ENCODE data around the gene ARHGDIB. TPM values are rescaled to one million over a fixed set of nuclear protein-coding genes. Genes with fewer than 3 reads are reported as not detected.
A peak's percentile ranks its signal among the peaks of the same experiment; 100 is the strongest.

ARHGDIB gene
- total and polyA plus RNA-seq, 2 of the 13 experiments (the other 11 are each of a cell fraction or from before 2014, with no cell fraction given), result 0.11 to 0.87 TPM

DNA sequence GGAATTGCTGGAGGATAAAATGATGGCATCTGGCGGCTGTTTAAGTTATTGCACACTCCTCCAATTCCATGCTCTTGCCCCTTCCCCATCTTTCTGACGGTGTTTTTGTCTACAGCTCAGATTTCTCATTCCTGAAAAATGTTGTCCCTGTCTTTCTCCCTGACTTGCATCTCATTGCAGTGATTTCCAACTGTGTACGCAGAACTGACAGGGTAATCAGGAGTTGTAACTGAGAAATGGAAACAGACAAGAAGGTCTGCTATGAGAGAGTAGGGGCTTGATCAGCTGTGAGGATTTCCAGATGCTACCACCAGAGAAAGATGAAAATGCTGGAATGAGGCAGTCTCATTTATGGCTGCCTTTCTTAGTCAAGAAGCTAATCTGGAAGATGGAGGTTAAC lies 24.4 kb downstream of the ARHGDIB start (continued):
- TF ChIP-seq ZNF672 (CRISPR knock-in tag; IDR thresholded peaks at IDR 0.05) (no peak), ZNF790 (CRISPR knock-in tag; IDR thresholded peaks at IDR 0.05; ENCODE audit: borderline replicate concordance) (no peak), SPEN (CRISPR knock-in tag; IDR thresholded peaks at IDR 0.05; ENCODE audit: low read depth) (no peak), ZNF556 (CRISPR knock-in tag; IDR thresholded peaks at IDR 0.05; ENCODE audit: borderline replicate concordance) (no peak), POLR2AphosphoS5 (IDR thresholded peaks at IDR 0.05; ENCODE audit: low read depth, low read length) (no peak), THAP11 (CRISPR knock-in tag; IDR thresholded peaks at IDR 0.05) (no peak), ZNF33B (CRISPR knock-in tag; IDR thresholded peaks at IDR 0.05) (no peak)

- Histone ChIP-seq H3K27me3 (ENCODE audit: control insufficient read depth in 1 of 2, insufficient read depth in 2 of 2, low read length in 2 of 2) (no peaks in the 10 kb centered on the region), H3K4me3 (replicated peaks in 1 of 3; ENCODE audit: insufficient read depth in 1 of 3, low read depth in 2 of 3, low read length in 3 of 3) (no peak overlapping the region), H3K9me3 (ENCODE audit: low read length) (no peaks in the 10 kb centered on the region), H3K4me2 (ENCODE audit: low read depth, low read length) (no peak overlapping the region), H3K79me2 (ENCODE audit: insufficient read depth, low read length) (no peaks in the 10 kb centered on the region), H3K27ac (ENCODE audit: extremely low read length, insufficient read depth, low read length) (no peak overlapping the region), H4K20me1 (ENCODE audit: insufficient read depth, low read length) (no peaks in the 10 kb centered on the region), H3K9ac (ENCODE audit: insufficient read depth, low read depth, low read length) (no peak overlapping the region), H2AFZ (ENCODE audit: low read length) (no peak overlapping the region), H3K4me1 (ENCODE audit: insufficient read depth, low read length) (peaks cover 12% of the 10 kb centered on the region; the same call in 1 of the 2 replicates), H3K36me3 (replicated peaks in 1 of 2; ENCODE audit: control insufficient read depth in 1 of 2, insufficient read depth in 2 of 2, low read length in 2 of 2) (no peaks in the 10 kb centered on the region)
- no peak for DNase-seq (ENCODE audit: low spot score)
- BruUV-seq (replicated peaks), result no TSS peak
- intact Hi-C loops (cut with micrococcal nuclease; ENCODE audit: unreplicated experiment) (loop anchor here (5.0 kb wide), 1 partner anchor 89 kb away; no protein-coding TSS in a partner anchor), in situ Hi-C loops (cut with HindIII; ENCODE audit: extremely low pct_ligation_motif_present, low pct_unique_long_range_greater_than_20kb) (no loop called here)
- FAIRE-seq, result no peak
- CTCF ChIA-PET (ENCODE audit: low intra/inter-chr PET ratio, low total read pairs), result no interaction called here
- POLR2A ChIA-PET, result no interaction called here
- peak; percentile 81 for ATAC-seq
- TF ChIP-seq, protein P1, sequence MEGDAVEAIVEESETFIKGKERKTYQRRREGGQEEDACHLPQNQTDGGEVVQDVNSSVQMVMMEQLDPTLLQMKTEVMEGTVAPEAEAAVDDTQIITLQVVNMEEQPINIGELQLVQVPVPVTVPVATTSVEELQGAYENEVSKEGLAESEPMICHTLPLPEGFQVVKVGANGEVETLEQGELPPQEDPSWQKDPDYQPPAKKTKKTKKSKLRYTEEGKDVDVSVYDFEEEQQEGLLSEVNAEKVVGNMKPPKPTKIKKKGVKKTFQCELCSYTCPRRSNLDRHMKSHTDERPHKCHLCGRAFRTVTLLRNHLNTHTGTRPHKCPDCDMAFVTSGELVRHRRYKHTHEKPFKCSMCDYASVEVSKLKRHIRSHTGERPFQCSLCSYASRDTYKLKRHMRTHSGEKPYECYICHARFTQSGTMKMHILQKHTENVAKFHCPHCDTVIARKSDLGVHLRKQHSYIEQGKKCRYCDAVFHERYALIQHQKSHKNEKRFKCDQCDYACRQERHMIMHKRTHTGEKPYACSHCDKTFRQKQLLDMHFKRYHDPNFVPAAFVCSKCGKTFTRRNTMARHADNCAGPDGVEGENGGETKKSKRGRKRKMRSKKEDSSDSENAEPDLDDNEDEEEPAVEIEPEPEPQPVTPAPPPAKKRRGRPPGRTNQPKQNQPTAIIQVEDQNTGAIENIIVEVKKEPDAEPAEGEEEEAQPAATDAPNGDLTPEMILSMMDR (CRISPR knock-in tag; IDR thresholded peaks at IDR 0.05), result peak; percentile 41
- TF ChIP-seq CEBPG (CRISPR knock-in tag; IDR thresholded peaks at IDR 0.05), result no peak
- TF ChIP-seq, protein P2, sequence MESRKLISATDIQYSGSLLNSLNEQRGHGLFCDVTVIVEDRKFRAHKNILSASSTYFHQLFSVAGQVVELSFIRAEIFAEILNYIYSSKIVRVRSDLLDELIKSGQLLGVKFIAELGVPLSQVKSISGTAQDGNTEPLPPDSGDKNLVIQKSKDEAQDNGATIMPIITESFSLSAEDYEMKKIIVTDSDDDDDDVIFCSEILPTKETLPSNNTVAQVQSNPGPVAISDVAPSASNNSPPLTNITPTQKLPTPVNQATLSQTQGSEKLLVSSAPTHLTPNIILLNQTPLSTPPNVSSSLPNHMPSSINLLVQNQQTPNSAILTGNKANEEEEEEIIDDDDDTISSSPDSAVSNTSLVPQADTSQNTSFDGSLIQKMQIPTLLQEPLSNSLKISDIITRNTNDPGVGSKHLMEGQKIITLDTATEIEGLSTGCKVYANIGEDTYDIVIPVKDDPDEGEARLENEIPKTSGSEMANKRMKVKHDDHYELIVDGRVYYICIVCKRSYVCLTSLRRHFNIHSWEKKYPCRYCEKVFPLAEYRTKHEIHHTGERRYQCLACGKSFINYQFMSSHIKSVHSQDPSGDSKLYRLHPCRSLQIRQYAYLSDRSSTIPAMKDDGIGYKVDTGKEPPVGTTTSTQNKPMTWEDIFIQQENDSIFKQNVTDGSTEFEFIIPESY (CRISPR knock-in tag; IDR thresholded peaks at IDR 0.05), result peak; percentile 56; the same call in 1 of the 2 replicates
- TF ChIP-seq STAG1 (CRISPR knock-in tag; IDR thresholded peaks at IDR 0.05), result peak; percentile 16; the same call in 1 of the 2 replicates
- WGBS (ENCODE audit: low lambda C conversion rate), result 58% methylated on average over 5 of the region's 6 CpGs
Observed at GRCh38 chr12:14936224-14936861, 25.1 kb downstream of the ARHGDIB start.

All from HepG2 (cell line).